H9 (cell line): Measurements from ENCODE around the gene MGMT. TPM values are rescaled to one million over a fixed set of nuclear protein-coding genes. Genes with fewer than 3 reads are reported as not detected.

Source experiments
- DNase-seq: peaks from one replicate; pipeline ENCODE4 v3.0.0-alpha.2; 2017
- H2AFZ ChIP-seq: one replicate; pipeline ENCODE4 v1.6.1; 2013; ENCODE audit warnings: mild to moderate bottlenecking, low read length, control low read depth, moderate library complexity
- H2AK5ac ChIP-seq: 2 replicates; pipeline ENCODE4 v1.6.1; 2013; ENCODE audit warnings: low read length, control low read depth, mixed read lengths; ENCODE audit not compliant: insufficient read length
- H2BK120ac ChIP-seq: one replicate; pipeline ENCODE4 v1.6.1; 2013; ENCODE audit warnings: low read depth, mild to moderate bottlenecking, low read length, control low read depth, inconsistent platforms; ENCODE audit not compliant: poor library complexity, severe bottlenecking
- H2BK12ac ChIP-seq: 2 replicates; pipeline ENCODE4 v1.6.1; 2013; ENCODE audit warnings: low read length, control low read depth, mixed read lengths, low read depth; ENCODE audit not compliant: insufficient read length
- H2BK15ac ChIP-seq: 2 replicates; pipeline ENCODE4 v1.6.1; 2013; ENCODE audit warnings: low read depth, low read length, control low read depth
- H2BK20ac ChIP-seq: one replicate; pipeline ENCODE4 v1.6.1; 2013; ENCODE audit warnings: low read depth, mild to moderate bottlenecking, low read length, control low read depth, inconsistent platforms; ENCODE audit not compliant: poor library complexity, severe bottlenecking
- H2BK5ac ChIP-seq: 2 replicates; pipeline ENCODE4 v1.6.1; 2013; ENCODE audit warnings: low read length, control low read depth, mixed read lengths; ENCODE audit not compliant: insufficient read length
- H3K14ac ChIP-seq: 2 replicates; pipeline ENCODE4 v1.6.1; 2013; ENCODE audit warnings: low read length, control low read depth; ENCODE audit not compliant: insufficient read depth
- H3K18ac ChIP-seq: 2 replicates; pipeline ENCODE4 v1.6.1; 2013; ENCODE audit warnings: low read depth, mild to moderate bottlenecking, mixed read lengths, low read length, control low read depth; ENCODE audit not compliant: insufficient read length
- H3K23ac ChIP-seq: 2 replicates; pipeline ENCODE4 v1.6.1; 2013; ENCODE audit warnings: low read length, control low read depth, mixed read lengths, low read depth; ENCODE audit not compliant: insufficient read length
- H3K23me2 ChIP-seq: 2 replicates; pipeline ENCODE4 v1.6.1; 2013; ENCODE audit warnings: low read depth, mild to moderate bottlenecking, mixed read lengths, low read length, control low read depth; ENCODE audit not compliant: insufficient read length, poor library complexity, severe bottlenecking
- H3K27ac ChIP-seq: 2 replicates; pipeline ENCODE4 v1.5.1; 2013; ENCODE audit warnings: low read length, control low read depth, mixed read lengths, low read depth; ENCODE audit not compliant: insufficient read length
- H3K27me3 ChIP-seq: 2 replicates; pipeline ENCODE4 v1.6.1; 2013; ENCODE audit warnings: low read length, control low read depth, inconsistent platforms; ENCODE audit not compliant: insufficient read depth
- H3K4ac ChIP-seq: 2 replicates; pipeline ENCODE4 v1.6.1; 2013; ENCODE audit warnings: low read depth, mild to moderate bottlenecking, control low read depth, inconsistent platforms, low read length, moderate library complexity
- H3K4me1 ChIP-seq: 2 replicates; pipeline ENCODE4 v1.6.1; 2013; ENCODE audit warnings: low read length, control low read depth, inconsistent platforms; ENCODE audit not compliant: insufficient read depth
- H3K4me2 ChIP-seq: 2 replicates; pipeline ENCODE4 v1.6.1; 2013; ENCODE audit warnings: low read length, control low read depth, mixed read lengths; ENCODE audit not compliant: insufficient read length, insufficient read depth
- H3K56ac ChIP-seq: 2 replicates; pipeline ENCODE4 v1.6.1; 2013; ENCODE audit warnings: low read depth, mild to moderate bottlenecking, mixed read lengths, low read length, control low read depth; ENCODE audit not compliant: insufficient read length
- H3K79me1 ChIP-seq: 2 replicates; pipeline ENCODE4 v1.6.1; 2013; ENCODE audit warnings: low read depth, mild to moderate bottlenecking, moderate library complexity, low read length, control low read depth, inconsistent platforms; ENCODE audit not compliant: insufficient read depth, poor library complexity, severe bottlenecking
- H3K79me2 ChIP-seq: 2 replicates; pipeline ENCODE4 v1.6.1; 2013; ENCODE audit warnings: low read length, control low read depth, inconsistent platforms; ENCODE audit not compliant: insufficient read depth
- H3K9ac ChIP-seq: 2 replicates; pipeline ENCODE4 v1.6.1; 2013; ENCODE audit warnings: low read length, control low read depth, mixed read lengths; ENCODE audit not compliant: insufficient read length; ENCODE audit errors: extremely low read depth
- H3K9me3 ChIP-seq: one replicate; pipeline ENCODE4 v1.6.1; 2013; ENCODE audit warnings: low read depth, low read length, inconsistent platforms; ENCODE audit not compliant: control insufficient read depth
- H3T11ph ChIP-seq: one replicate; pipeline ENCODE4 v1.6.1; 2013; ENCODE audit warnings: mild to moderate bottlenecking, low read length, control low read depth, inconsistent platforms
- H4K20me1 ChIP-seq: one replicate; pipeline ENCODE4 v1.6.1; 2013; ENCODE audit not compliant: control insufficient read depth, insufficient read length, insufficient read depth
- H4K5ac ChIP-seq: 2 replicates; pipeline ENCODE4 v1.6.1; 2013; ENCODE audit warnings: low read depth, mild to moderate bottlenecking, mixed read lengths, low read length, control low read depth; ENCODE audit not compliant: insufficient read length
- H4K8ac ChIP-seq: replicated peaks from 2 replicates; pipeline ENCODE4 v1.6.1; 2013; ENCODE audit warnings: low read length, control low read depth, mixed read lengths, low read depth; ENCODE audit not compliant: insufficient read length
- H4K91ac ChIP-seq: 2 replicates; pipeline ENCODE4 v1.6.1; 2013; ENCODE audit warnings: low read depth, mild to moderate bottlenecking, moderate library complexity, mixed read lengths, low read length, control low read depth; ENCODE audit not compliant: insufficient read length
- H3K27ac Mint-ChIP-seq, 3 experiments: 2 replicates in 2 of 3; 3 replicates in 1 of 3; pipeline ENCODE4 v1.8.0; 2020 to 2021; ENCODE audit warnings: mixed read lengths in 3 of 3, mild to moderate bottlenecking in 1 of 3, moderate library complexity in 1 of 3
- H3K27me3 Mint-ChIP-seq: 2 replicates; pipeline ENCODE4 v1.8.0; 2021; ENCODE audit warnings: low read depth, mild to moderate bottlenecking, moderate library complexity, mixed read lengths
- H3K36me3 Mint-ChIP-seq, 3 experiments: 2 replicates in 2 of 3; 3 replicates in 1 of 3; pipeline ENCODE4 v1.8.0; 2020 to 2021; ENCODE audit warnings: low read depth in 3 of 3, mixed read lengths in 3 of 3; ENCODE audit not compliant: insufficient read depth in 1 of 3
- H3K4me1 Mint-ChIP-seq, 2 experiments: 2 replicates each; pipeline ENCODE4 v1.8.0; 2020; ENCODE audit warnings: mixed read lengths in 2 of 2
- H3K4me3 Mint-ChIP-seq, 2 experiments: 2 replicates in 1 of 2; 3 replicates in 1 of 2; pipeline ENCODE4 v1.8.0; 2020 to 2021; ENCODE audit warnings: mild to moderate bottlenecking in 2 of 2, mixed read lengths in 2 of 2, moderate library complexity in 1 of 2
- H3K9me3 Mint-ChIP-seq, 2 experiments: 2 replicates in 1 of 2; 3 replicates in 1 of 2; pipeline ENCODE4 v1.8.0; 2020; ENCODE audit warnings: mild to moderate bottlenecking in 2 of 2, mixed read lengths in 2 of 2, moderate library complexity in 1 of 2
- CTCF ChIP-seq: fragments of 200-600 bp; sonication (generic); conservative IDR thresholded peaks from 3 replicates; pipeline ENCODE4 v1.8.0; 2021; ENCODE audit warnings: antibody characterized with exemption, mild to moderate bottlenecking
- WGBS: extraction: QIAGEN DNeasy Blood & Tissue Kit; methylation state at CpG from one replicate; pipeline ENCODE4 v1.1.7; 2013; ENCODE audit warnings: missing lambda C conversion rate, low lambda C conversion rate, mixed read lengths; ENCODE audit not compliant: insufficient read length; ENCODE audit errors: extremely low coverage; 5-methylcytosine and 5-hydroxymethylcytosine counted together
- total RNA-seq: library from RNA; stranded (reverse); gene quantifications from 2 replicates; pipeline ENCODE4 v1.2.1, GENCODE V29; 2021

MGMT gene
- total RNA-seq, 1 experiment from 2014 or later: 18.4 TPM

- no peak overlapping the region for H3K27ac ChIP-seq
- WGBS: no CpG with 5 or more reads among the region's 13 CpGs
Measured at GRCh38 chr10:129778571-129778970, 311.5 kb downstream of the MGMT start.

More at GRCh38 chr10:129778571-129778970, 311.5 kb downstream of the MGMT start:
- no peak overlapping the region for H4K5ac ChIP-seq
- no peak overlapping the region for H3K4me3 Mint-ChIP-seq
- no peak overlapping the region for H2BK120ac ChIP-seq
- H3K9me3 Mint-ChIP-seq: no peaks in the 10 kb centered on the region
- H3K23ac ChIP-seq: no peak overlapping the region
- H3K79me1 ChIP-seq: no peaks in the 10 kb centered on the region
- H3K4me1 Mint-ChIP-seq: no peaks in the 10 kb centered on the region
- no peaks in the 10 kb centered on the region for H3K27me3 ChIP-seq
- TF ChIP-seq CTCF: no peak
- H2AFZ ChIP-seq: no peak overlapping the region
- H3T11ph ChIP-seq: no peak overlapping the region
- no peaks in the 10 kb centered on the region for H3K9me3 ChIP-seq
- no peaks in the 10 kb centered on the region for H3K23me2 ChIP-seq
- no peaks in the 10 kb centered on the region for H3K4me1 ChIP-seq
- H3K36me3 Mint-ChIP-seq: peaks cover 0 to 1% (median 0%) of the 10 kb centered on the region in 3 experiments; a peak in 1 of 7 replicates
- H3K27ac Mint-ChIP-seq: no peak overlapping the region
- no peak overlapping the region for H3K56ac ChIP-seq
- H2BK5ac ChIP-seq: no peak overlapping the region
- DNase-seq: no peak
- no peaks in the 10 kb centered on the region for H3K79me2 ChIP-seq
- H2BK12ac ChIP-seq: no peak overlapping the region
- no peaks in the 10 kb centered on the region; the same call in 1 of the 2 replicates for H3K27me3 Mint-ChIP-seq
- H3K14ac ChIP-seq: no peak overlapping the region
- no peak overlapping the region for H4K8ac ChIP-seq
- no peak overlapping the region for H3K9ac ChIP-seq
- no peak overlapping the region for H2BK20ac ChIP-seq
- no peak overlapping the region for H2BK15ac ChIP-seq
- no peaks in the 10 kb centered on the region for H4K20me1 ChIP-seq
- no peak overlapping the region for H3K18ac ChIP-seq
- no peak overlapping the region for H3K4ac ChIP-seq
- H3K4me2 ChIP-seq: no peak overlapping the region
- no peak overlapping the region for H2AK5ac ChIP-seq
- no peak overlapping the region for H4K91ac ChIP-seq
